ENCODE data around the gene ASIC2.

GRCh38 chr17:33290253-33290652, 2.8 kb downstream of the ASIC2 start:
- TF ChIP-seq GATA3 (IDR thresholded peaks at IDR 0.05; ENCODE audit: low read depth, low read length) (no peak), GATA2 (IDR thresholded peaks at IDR 0.05; ENCODE audit: low read depth, low read length) (no peak)

All from SH-SY5Y (cell line).